ENCODE results near the gene TECTA.

Gene TECTA

DNA sequence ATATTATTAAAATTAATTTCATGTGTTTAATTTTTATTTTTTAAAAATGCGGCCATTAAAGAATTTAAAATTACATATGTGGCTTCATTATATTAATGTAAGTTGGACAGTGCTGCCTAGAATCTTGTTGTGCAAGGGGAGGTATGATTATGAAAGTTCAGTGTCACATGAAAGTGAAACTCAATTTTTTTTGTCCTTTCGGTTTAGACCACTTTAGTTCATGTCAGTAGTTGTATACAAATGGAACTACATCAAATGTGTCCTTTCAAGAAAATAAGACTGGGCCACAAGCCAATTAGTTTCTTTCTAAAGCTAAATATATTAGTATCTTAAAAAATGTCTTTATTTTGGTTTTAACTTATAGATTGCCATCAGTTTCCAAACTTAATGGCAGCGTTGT, 41.4 kb upstream of the TECTA start:
- DNase-seq (ENCODE audit: low read depth) = no peak
- TF ChIP-seq CTCF (IDR thresholded peaks at IDR 0.05; ENCODE audit: insufficient read depth, low read depth, low read length, missing control alignments) = no peak
- H3K4me3 ChIP-seq (ENCODE audit: low read length) = no peak overlapping the region

DNA sequence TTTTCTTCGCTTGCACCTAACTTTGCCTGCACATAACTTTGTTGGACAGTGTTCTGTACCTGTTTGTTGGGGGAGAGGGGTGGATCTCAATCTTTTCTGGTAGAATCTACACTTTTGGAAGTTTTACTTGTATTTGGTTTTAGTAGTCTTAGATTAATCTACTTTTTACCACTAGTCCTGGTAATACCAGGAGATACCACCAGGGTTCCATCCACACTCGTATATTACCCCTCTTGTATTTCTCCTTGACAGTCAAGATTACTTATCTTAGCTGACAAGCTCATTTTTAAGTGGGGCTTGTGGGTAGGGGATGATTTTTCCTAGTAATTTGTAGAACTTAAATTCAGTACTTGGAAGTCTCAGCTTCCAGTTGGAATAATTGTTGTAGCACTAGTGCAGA, 37.3 kb upstream of the TECTA start:
- peak; percentile 46 for TF ChIP-seq CTCF (IDR thresholded peaks at IDR 0.05; ENCODE audit: insufficient read depth, low read depth, low read length, missing control alignments)
- peak; percentile 14 for DNase-seq (ENCODE audit: low read depth)
- H3K4me3 ChIP-seq (ENCODE audit: low read length) = no peak overlapping the region

- H3K4me3 ChIP-seq (ENCODE audit: low read length) = no peak overlapping the region
- DNase-seq (ENCODE audit: low read depth) = no peak
- TF ChIP-seq CTCF (IDR thresholded peaks at IDR 0.05; ENCODE audit: insufficient read depth, low read depth, low read length, missing control alignments) = no peak
Observed at GRCh38 chr11:121066623-121067022, 34.4 kb upstream of the TECTA start.

- no peak overlapping the region for H3K4me3 ChIP-seq (ENCODE audit: low read length)
- TF ChIP-seq CTCF (IDR thresholded peaks at IDR 0.05; ENCODE audit: insufficient read depth, low read depth, low read length, missing control alignments) = no peak
Observed at GRCh38 chr11:121067026-121067425, 34.0 kb upstream of the TECTA start.

DNA sequence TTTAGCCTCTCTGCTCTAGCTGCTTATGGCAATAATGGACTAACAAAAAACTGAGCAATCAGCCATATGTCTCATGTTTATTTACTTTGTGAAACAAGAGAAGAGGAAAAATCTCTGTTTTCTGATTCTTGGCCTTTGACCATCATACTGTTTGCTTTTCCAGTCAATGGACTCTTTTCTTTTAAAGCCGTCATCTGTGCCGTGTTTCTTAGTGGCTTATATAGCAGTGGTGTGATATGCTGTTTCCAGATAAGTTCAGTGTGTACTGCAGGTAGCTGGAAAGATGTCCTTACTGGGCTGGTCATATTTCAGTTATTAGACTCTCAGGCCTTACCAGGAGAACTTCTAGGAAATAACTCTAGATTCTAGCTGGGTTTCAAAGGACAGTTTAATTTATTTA, 33.6 kb upstream of the TECTA start:
- no peak overlapping the region for H3K4me3 ChIP-seq (ENCODE audit: low read length)
- no peak for TF ChIP-seq CTCF (IDR thresholded peaks at IDR 0.05; ENCODE audit: insufficient read depth, low read depth, low read length, missing control alignments)
- no peak for DNase-seq (ENCODE audit: low read depth)

More at GRCh38 chr11:121067026-121067425, 34.0 kb upstream of the TECTA start:
- DNase-seq (ENCODE audit: low read depth) = no peak

DNA sequence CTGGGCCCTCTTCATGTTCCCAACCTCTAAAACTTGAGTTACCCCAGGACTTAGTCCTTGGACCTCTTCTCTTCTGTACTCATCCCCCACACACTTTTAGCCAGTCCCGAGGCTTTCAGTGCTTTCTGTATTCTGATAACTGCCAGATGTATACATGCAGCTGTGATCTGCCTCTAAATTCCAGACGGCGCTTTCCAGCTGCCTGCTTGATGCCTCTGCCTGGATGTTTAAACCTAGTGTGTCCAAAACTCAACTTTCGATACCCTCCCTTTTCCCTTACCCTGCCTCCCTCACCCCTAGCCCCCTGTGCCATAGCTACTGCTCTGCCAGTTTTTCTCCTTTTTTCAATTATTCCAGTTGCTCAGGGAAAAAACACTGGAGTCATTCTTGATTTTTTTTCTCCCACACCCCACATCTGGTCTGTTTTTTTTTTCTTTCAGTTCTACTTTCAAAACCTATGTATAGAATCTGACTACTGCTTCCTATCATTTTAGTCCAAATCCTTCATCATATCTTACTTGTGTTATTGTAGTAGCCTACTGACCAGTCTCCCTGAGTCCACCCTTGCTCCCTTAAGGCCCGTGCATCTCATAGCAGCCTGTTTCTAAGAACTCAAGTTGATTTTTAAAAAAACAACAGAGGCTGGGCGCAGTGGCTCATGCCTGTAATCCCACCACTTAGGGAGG, 32.9 kb upstream of the TECTA start:
- TF ChIP-seq CTCF (IDR thresholded peaks at IDR 0.05; ENCODE audit: insufficient read depth, low read depth, low read length, missing control alignments) = no peak
- no peak for DNase-seq (ENCODE audit: low read depth)
- no peak overlapping the region for H3K4me3 ChIP-seq (ENCODE audit: low read length)

DNA sequence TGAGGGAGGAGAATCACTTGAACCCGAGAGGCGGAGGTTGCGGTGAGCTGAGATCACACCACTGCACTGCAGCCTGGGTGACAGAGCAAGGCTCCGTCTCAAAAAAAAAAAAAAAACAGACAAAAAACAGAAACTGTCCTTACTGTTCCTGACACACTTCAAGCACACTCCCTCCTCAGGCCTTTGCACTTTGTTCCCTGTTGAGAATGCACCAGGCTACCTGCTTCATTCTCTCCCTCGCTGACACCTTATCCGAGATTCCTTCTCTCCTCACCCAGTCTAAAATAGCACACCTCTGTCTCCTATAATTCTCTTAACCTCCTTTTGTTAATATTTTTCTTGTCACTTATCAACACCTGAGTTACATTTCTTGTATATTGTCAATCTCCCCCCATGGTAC, 32.3 kb upstream of the TECTA start:
- no peak for TF ChIP-seq CTCF (IDR thresholded peaks at IDR 0.05; ENCODE audit: insufficient read depth, low read depth, low read length, missing control alignments)
- no peak for DNase-seq (ENCODE audit: low read depth)
- H3K4me3 ChIP-seq (ENCODE audit: low read length) = no peak overlapping the region
